HCT116 (cell line): ENCODE results near the gene UTP15. TPM values are rescaled to one million over a fixed set of nuclear protein-coding genes. Genes with fewer than 3 reads are reported as not detected.

Experiments used
- ATAC-seq: fragments of 200-7000 bp; cut with Tn5 transposase; 2 replicates; pipeline ENCODE4 v1.9.1; 2020; ENCODE audit warnings: mild to moderate bottlenecking, moderate library complexity
- BruUV-seq: library from RNA; stranded (reverse); fragments of 400-500 nt; replicated peaks from 2 replicates; lab custom pipeline; 2021; lab: Mats Ljungman, UMichigan
- CTCF ChIA-PET: fragments of 300-600 bp; sonication (Branson Sonifier 250); formaldehyde crosslinking; loops from one replicate; lab custom pipeline; 2021; ENCODE audit warnings: antibody characterized with exemption; lab: Charles Lee
- POLR2A ChIA-PET: fragments of 300-600, 350-600 bp; sonication (Branson Sonifier 250); formaldehyde crosslinking; loops from one replicate; lab custom pipeline; 2021; ENCODE audit warnings: antibody characterized with exemption; lab: Charles Lee
- RAD21 ChIA-PET, 2 experiments: fragments of 300-600 bp; sonication (Branson Sonifier 250); formaldehyde crosslinking; loops; one replicate each; lab custom pipeline; 2023; ENCODE audit warnings: low total read pairs in 2 of 2; ENCODE audit not compliant: uncharacterized antibody in 2 of 2, unreplicated experiment in 2 of 2, low non-redundant PET in 1 of 2; lab: Charles Lee
- DNase-seq: peaks from one replicate; pipeline ENCODE4 v3.0.0-alpha.2; 2010; ENCODE audit warnings: low read depth, low spot score
- H2AFZ ChIP-seq: fragments of 200-600 bp; shearing (Covaris generic), sonication (generic); 2 replicates; pipeline ENCODE4 v1.6.1; 2017; ENCODE audit warnings: low read depth, mixed run types, mixed read lengths, antibody characterized with exemption, low read length; ENCODE audit not compliant: poor library complexity, severe bottlenecking
- H3K27ac ChIP-seq: 2 replicates; pipeline ENCODE4 v1.5.1; 2012; ENCODE audit warnings: low read depth, low read length
- H3K27me3 ChIP-seq: fragments of 200-600 bp; sonication (generic); 2 replicates; pipeline ENCODE4 v1.6.1; 2016; ENCODE audit warnings: mixed run types, low read length, mixed read lengths; ENCODE audit not compliant: insufficient read depth
- H3K36me3 ChIP-seq, 2 experiments: fragments of 200-500 bp in 1 of 2; fragments of 200-600 bp in 1 of 2; sonication (Bioruptor generic) in 1 of 2; sonication (generic) in 1 of 2; 2 replicates each; pipeline versions ENCODE4 v1.5.1 to v1.6.1; 2014 to 2016; ENCODE audit warnings: low read length in 2 of 2, inconsistent platforms in 1 of 2, mixed read lengths in 1 of 2, mixed run types in 1 of 2; ENCODE audit not compliant: insufficient read depth in 2 of 2, control insufficient read depth in 1 of 2
- H3K4me1 ChIP-seq, 2 experiments: fragments of 200-600 bp in 1 of 2; sonication (generic) in 1 of 2; 2 replicates each; pipeline versions ENCODE4 v1.5.1 to v1.6.1; 2012 to 2017; ENCODE audit warnings: low read length in 2 of 2, inconsistent platforms in 1 of 2, mild to moderate bottlenecking in 1 of 2, mixed read lengths in 1 of 2, mixed run types in 1 of 2, moderate library complexity in 1 of 2; ENCODE audit not compliant: insufficient read depth in 2 of 2, control insufficient read depth in 1 of 2
- H3K4me2 ChIP-seq: fragments of 200-600 bp; sonication (generic); 2 replicates; pipeline ENCODE4 v1.6.1; 2017; ENCODE audit warnings: mixed run types, low read length, mixed read lengths
- H3K4me3 ChIP-seq, 2 experiments: fragments of 200-600 bp in 1 of 2; sonication (generic) in 1 of 2; replicated peaks in 1 of 2; 2 replicates each; pipeline ENCODE4 v1.5.1; 2011 to 2016; ENCODE audit warnings: low read length in 2 of 2, control low read depth in 1 of 2, low read depth in 1 of 2, mild to moderate bottlenecking in 1 of 2, mixed read lengths in 1 of 2, mixed run types in 1 of 2
- H3K79me2 ChIP-seq: fragments of 200-600 bp; sonication (generic); 2 replicates; pipeline ENCODE4 v1.6.1; 2017; ENCODE audit warnings: mild to moderate bottlenecking, mixed run types, low read length, moderate library complexity, mixed read lengths; ENCODE audit not compliant: insufficient read depth
- H3K9ac ChIP-seq: fragments of 200-600 bp; sonication (generic); 2 replicates; pipeline ENCODE4 v1.6.1; 2016; ENCODE audit warnings: low read length, mixed read lengths
- H3K9me2 ChIP-seq: fragments of 200-600 bp; sonication (generic), shearing (Covaris generic); 2 replicates; pipeline ENCODE4 v1.6.1; 2017; ENCODE audit warnings: mixed run types, mild to moderate bottlenecking, moderate library complexity; ENCODE audit not compliant: insufficient read depth
- H3K9me3 ChIP-seq, 2 experiments: fragments of 200-500 bp in 1 of 2; fragments of 200-600 bp in 1 of 2; sonication (Bioruptor generic) in 1 of 2; sonication (generic) in 1 of 2; 2 replicates each; pipeline ENCODE4 v1.6.1; 2014 to 2017; ENCODE audit warnings: low read length in 2 of 2, mixed read lengths in 2 of 2, inconsistent platforms in 1 of 2, low read depth in 1 of 2, mild to moderate bottlenecking in 1 of 2, mixed run types in 1 of 2, moderate library complexity in 1 of 2; ENCODE audit not compliant: control insufficient read depth in 1 of 2, insufficient read depth in 1 of 2
- H4K20me1 ChIP-seq: fragments of 200-600 bp; sonication (generic), shearing (Covaris generic); 2 replicates; pipeline ENCODE4 v1.6.1; 2017; ENCODE audit warnings: mixed run types, mild to moderate bottlenecking, moderate library complexity; ENCODE audit not compliant: insufficient read depth
- CBX3 ChIP-seq: IDR thresholded peaks from 2 replicates; pipeline ENCODE4 v1.6.1; 2012; ENCODE audit warnings: low read depth
- CEBPB ChIP-seq: IDR thresholded peaks from 2 replicates; pipeline ENCODE4 v1.6.1; 2012; ENCODE audit warnings: low read depth
- EGR1 ChIP-seq: IDR thresholded peaks from 2 replicates; pipeline ENCODE4 v1.6.1; 2012; ENCODE audit warnings: low read depth
- EZH2phosphoT487 ChIP-seq: fragments of 200-600 bp; IDR thresholded peaks from 2 replicates; pipeline ENCODE4 v1.6.1; 2018; ENCODE audit warnings: antibody characterized with exemption, borderline replicate concordance
- FOSL1 ChIP-seq: IDR thresholded peaks from 2 replicates; pipeline ENCODE4 v1.6.1; 2012; ENCODE audit warnings: low read depth
- JUND ChIP-seq: IDR thresholded peaks from 2 replicates; pipeline ENCODE4 v1.6.1; 2012
- POLR2A ChIP-seq: IDR thresholded peaks from 2 replicates; pipeline ENCODE4 v1.7.0; 2011; ENCODE audit warnings: borderline replicate concordance; ENCODE audit not compliant: insufficient read depth, insufficient read length; ENCODE audit errors: extremely low read depth
- SP1 ChIP-seq: IDR thresholded peaks from 2 replicates; pipeline ENCODE4 v1.6.1; 2012; ENCODE audit warnings: low read depth
- SRF ChIP-seq: IDR thresholded peaks from 2 replicates; pipeline ENCODE4 v1.6.1; 2012; ENCODE audit warnings: low read depth
- TCF7L2 ChIP-seq: IDR thresholded peaks from 2 replicates; pipeline ENCODE4 v1.7.0; 2011; ENCODE audit warnings: borderline replicate concordance, inconsistent platforms; ENCODE audit not compliant: insufficient read depth, insufficient read length; ENCODE audit errors: extremely low read depth
- YY1 ChIP-seq: IDR thresholded peaks from 2 replicates; pipeline ENCODE4 v1.6.1; 2011; ENCODE audit warnings: low read length, low read depth, moderate library complexity, mild to moderate bottlenecking; ENCODE audit not compliant: insufficient replicate concordance; ENCODE audit errors: extremely low read depth
- ZFX ChIP-seq: fragments of 450-650 bp; IDR thresholded peaks from 2 replicates; pipeline ENCODE4 v1.6.1; 2017
- intact Hi-C: fragments of 100-400 bp; cut with micrococcal nuclease; formaldehyde crosslinking; loops from 2 replicates; pipeline ENCODE4 v1.10.0; 2022
- total RNA-seq: library from RNA; stranded (reverse); gene quantifications from one replicate; pipeline ENCODE4 v1.2.1, GENCODE V29; 2021; ENCODE audit not compliant: unreplicated experiment
- TF ChIP-seq, protein P1 (sequence below): IDR thresholded peaks from 2 replicates; pipeline ENCODE4 v1.6.1; 2011; ENCODE audit warnings: mild to moderate bottlenecking, low read length, moderate library complexity; ENCODE audit not compliant: insufficient replicate concordance; ENCODE audit errors: extremely low read depth
- TF ChIP-seq, protein P2 (sequence below): IDR thresholded peaks from 2 replicates; pipeline ENCODE4 v1.6.1; 2012; ENCODE audit warnings: low read depth

The UTP15 gene
- total RNA-seq, 1 experiment from 2014 or later, result 39.3 TPM

DNA sequence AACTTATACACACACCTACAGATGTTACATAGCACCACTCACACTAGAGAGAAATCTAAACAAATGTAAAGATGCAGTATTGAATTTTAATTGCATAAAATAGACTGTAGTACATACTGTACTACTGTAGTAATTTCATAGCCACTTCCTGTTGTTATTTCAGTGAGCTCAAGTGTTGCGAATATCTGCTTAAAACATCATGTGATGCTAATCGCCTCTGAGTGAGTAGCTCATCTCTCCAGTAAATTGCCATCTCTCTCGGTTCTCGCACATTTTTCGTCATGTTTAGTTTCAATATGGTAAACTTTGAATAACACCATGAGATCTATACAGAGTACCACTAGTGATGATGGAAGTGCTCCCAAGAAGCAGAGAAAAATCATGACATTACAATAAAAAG is 38.5 kb downstream of the UTP15 start:
- H2AFZ ChIP-seq, result no peak overlapping the region
- no peaks in the 10 kb centered on the region for H3K36me3 ChIP-seq
- ChIA-PET CTCF (interaction anchor here (1.0 kb wide), 1 partner anchor 13 kb away, joined by 3 read pairs; no protein-coding TSS in a partner anchor), POLR2A (no interaction called here), RAD21 (no interaction called here)
- H3K4me1 ChIP-seq, result no peaks in the 10 kb centered on the region
- ATAC-seq (no peak), DNase-seq (no peak)
- no TSS peak for BruUV-seq
- no peaks in the 10 kb centered on the region for H3K79me2 ChIP-seq
- H3K4me2 ChIP-seq, result no peak overlapping the region
- intact Hi-C loops, result no loop called here
- H3K27me3 ChIP-seq, result no peaks in the 10 kb centered on the region
- no peaks in the 10 kb centered on the region for H4K20me1 ChIP-seq
- no peak overlapping the region for H3K9ac ChIP-seq
- TF ChIP-seq EGR1 (no peak), FOSL1 (no peak), SRF (no peak), SP1 (no peak), TCF7L2 (no peak), CEBPB (no peak)
- no peaks in the 10 kb centered on the region for H3K9me2 ChIP-seq
- H3K27ac ChIP-seq, result no peak overlapping the region
- H3K4me3 ChIP-seq, result no peak overlapping the region
- H3K9me3 ChIP-seq, result 0 out of 4 replicates have a peak, but pooled peaks cover 0 to 4% of the 10 kb centered on the region in 2 experiments

GRCh38 chr5:73605223-73606087 is 39.9 kb downstream of the UTP15 start:
- POLR2A ChIA-PET, result no interaction called here
- Histone ChIP-seq H3K9me2 (no peaks in the 10 kb centered on the region), H3K4me2 (no peak overlapping the region), H3K9me3 (0 out of 4 replicates have a peak, but pooled peaks cover 0 to 4% of the 10 kb centered on the region in 2 experiments), H4K20me1 (no peaks in the 10 kb centered on the region), H3K4me3 (no peak overlapping the region), H3K9ac (no peak overlapping the region), H3K79me2 (no peaks in the 10 kb centered on the region), H3K27me3 (no peaks in the 10 kb centered on the region), H3K4me1 (no peaks in the 10 kb centered on the region), H3K27ac (no peak overlapping the region), H2AFZ (no peak overlapping the region), H3K36me3 (no peaks in the 10 kb centered on the region)
- CTCF ChIA-PET, result no interaction called here
- intact Hi-C loops, result no loop called here
- BruUV-seq, result no TSS peak
- no peak for DNase-seq
- RAD21 ChIA-PET, result no interaction called here
- ATAC-seq, result no peak
- TF ChIP-seq YY1 (no peak), CBX3 (no peak), JUND (no peak), CEBPB (no peak), ZFX (no peak), EZH2phosphoT487 (no peak), FOSL1 (no peak), POLR2A (no peak)
- TF ChIP-seq, protein P1, sequence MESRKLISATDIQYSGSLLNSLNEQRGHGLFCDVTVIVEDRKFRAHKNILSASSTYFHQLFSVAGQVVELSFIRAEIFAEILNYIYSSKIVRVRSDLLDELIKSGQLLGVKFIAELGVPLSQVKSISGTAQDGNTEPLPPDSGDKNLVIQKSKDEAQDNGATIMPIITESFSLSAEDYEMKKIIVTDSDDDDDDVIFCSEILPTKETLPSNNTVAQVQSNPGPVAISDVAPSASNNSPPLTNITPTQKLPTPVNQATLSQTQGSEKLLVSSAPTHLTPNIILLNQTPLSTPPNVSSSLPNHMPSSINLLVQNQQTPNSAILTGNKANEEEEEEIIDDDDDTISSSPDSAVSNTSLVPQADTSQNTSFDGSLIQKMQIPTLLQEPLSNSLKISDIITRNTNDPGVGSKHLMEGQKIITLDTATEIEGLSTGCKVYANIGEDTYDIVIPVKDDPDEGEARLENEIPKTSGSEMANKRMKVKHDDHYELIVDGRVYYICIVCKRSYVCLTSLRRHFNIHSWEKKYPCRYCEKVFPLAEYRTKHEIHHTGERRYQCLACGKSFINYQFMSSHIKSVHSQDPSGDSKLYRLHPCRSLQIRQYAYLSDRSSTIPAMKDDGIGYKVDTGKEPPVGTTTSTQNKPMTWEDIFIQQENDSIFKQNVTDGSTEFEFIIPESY, result no peak
- TF ChIP-seq, protein P2, sequence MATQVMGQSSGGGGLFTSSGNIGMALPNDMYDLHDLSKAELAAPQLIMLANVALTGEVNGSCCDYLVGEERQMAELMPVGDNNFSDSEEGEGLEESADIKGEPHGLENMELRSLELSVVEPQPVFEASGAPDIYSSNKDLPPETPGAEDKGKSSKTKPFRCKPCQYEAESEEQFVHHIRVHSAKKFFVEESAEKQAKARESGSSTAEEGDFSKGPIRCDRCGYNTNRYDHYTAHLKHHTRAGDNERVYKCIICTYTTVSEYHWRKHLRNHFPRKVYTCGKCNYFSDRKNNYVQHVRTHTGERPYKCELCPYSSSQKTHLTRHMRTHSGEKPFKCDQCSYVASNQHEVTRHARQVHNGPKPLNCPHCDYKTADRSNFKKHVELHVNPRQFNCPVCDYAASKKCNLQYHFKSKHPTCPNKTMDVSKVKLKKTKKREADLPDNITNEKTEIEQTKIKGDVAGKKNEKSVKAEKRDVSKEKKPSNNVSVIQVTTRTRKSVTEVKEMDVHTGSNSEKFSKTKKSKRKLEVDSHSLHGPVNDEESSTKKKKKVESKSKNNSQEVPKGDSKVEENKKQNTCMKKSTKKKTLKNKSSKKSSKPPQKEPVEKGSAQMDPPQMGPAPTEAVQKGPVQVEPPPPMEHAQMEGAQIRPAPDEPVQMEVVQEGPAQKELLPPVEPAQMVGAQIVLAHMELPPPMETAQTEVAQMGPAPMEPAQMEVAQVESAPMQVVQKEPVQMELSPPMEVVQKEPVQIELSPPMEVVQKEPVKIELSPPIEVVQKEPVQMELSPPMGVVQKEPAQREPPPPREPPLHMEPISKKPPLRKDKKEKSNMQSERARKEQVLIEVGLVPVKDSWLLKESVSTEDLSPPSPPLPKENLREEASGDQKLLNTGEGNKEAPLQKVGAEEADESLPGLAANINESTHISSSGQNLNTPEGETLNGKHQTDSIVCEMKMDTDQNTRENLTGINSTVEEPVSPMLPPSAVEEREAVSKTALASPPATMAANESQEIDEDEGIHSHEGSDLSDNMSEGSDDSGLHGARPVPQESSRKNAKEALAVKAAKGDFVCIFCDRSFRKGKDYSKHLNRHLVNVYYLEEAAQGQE, result no peak
